ENCODE measurements around the gene ATAT1. TPM values are rescaled to one million over a fixed set of nuclear protein-coding genes. Genes with fewer than 3 reads are reported as not detected.
A peak's percentile ranks its signal among the peaks of the same experiment; 100 is the strongest.

Gene ATAT1
- total and polyA plus RNA-seq, 10 of the 15 experiments (the other 5 are each of a cell fraction or from before 2014, with no cell fraction given) = 1.1 to 14.2 (median 6.9) TPM

GRCh38 chr6:30614843-30615218 lies 11.8 kb upstream of the ATAT1 start (continued):
- TF ChIP-seq RB1 (IDR thresholded peaks at IDR 0.05; ENCODE audit: borderline replicate concordance) (0 out of 2 replicates have a peak, but pooled peaks have one; percentile 11), ZNF622 (IDR thresholded peaks at IDR 0.05) (no peak), YY1 (IDR thresholded peaks at IDR 0.05; ENCODE audit: low read depth, low read length) (peak; percentile 94), POLR2A (IDR thresholded peaks at IDR 0.05; ENCODE audit: low read depth, low read length) (peak; percentile 85), PKNOX1 (IDR thresholded peaks at IDR 0.05) (no peak), FOXM1 (IDR thresholded peaks at IDR 0.05; ENCODE audit: low read depth, low read length) (0 out of 2 replicates have a peak, but pooled peaks have one; percentile 0)

GRCh38 chr6:30615219-30615957 lies 11.3 kb upstream of the ATAT1 start:
- SMC1A ChIA-PET (ENCODE audit: uncharacterized antibody, unreplicated experiment) = interaction anchor here (0.6 to 3.5 kb wide), 22 partner anchors 14 to 298 kb away, joined by 3 to 19 read pairs (median 4); partner anchors contain the start of genes ABCF1, DHX16, PRR3 and VARS2
- POLR2A ChIA-PET = interaction anchor here (0.5 to 3.1 kb wide), 42 partner anchors 8 to 1561 kb away, joined by 3 to 16 read pairs (median 4); partner anchors contain the start of genes ABCF1, GNL1, GTF2H4 and MDC1
- peak overlapping the region; percentile 94 for H3K4me2 ChIP-seq (ENCODE audit: control insufficient read depth, insufficient read depth)
- in situ Hi-C loops (cut with MboI) (loop anchor here (5.0 kb wide), 1 partner anchor 102 kb away; the partner anchor contains the start of gene MDC1), intact Hi-C loops (cut with micrococcal nuclease; ENCODE audit: unreplicated experiment) (no loop called here)
- H4K20me1 ChIP-seq (ENCODE audit: control insufficient read depth, insufficient read depth) = 0 out of 2 replicates have a peak, but pooled peaks cover 6% of the 10 kb centered on the region
- no peak overlapping the region for H2AFZ ChIP-seq (ENCODE audit: control insufficient read depth, low read depth, low read length)
- BruUV-seq (replicated peaks) = TSS peak; percentile 43
- H3K4me1 ChIP-seq (ENCODE audit: control insufficient read depth, insufficient read depth, low read length) = peaks cover 3% of the 10 kb centered on the region
- CTCF ChIA-PET = interaction anchor here (0.7 to 4.2 kb wide), 17 partner anchors 18 to 880 kb away, joined by 3 to 41 read pairs (median 5); partner anchors contain the start of gene ABCF1
- no peak for DNase-seq (ENCODE audit: low read depth, low spot score)
- H3K27me3 ChIP-seq (replicated peaks in 1 of 2; ENCODE audit: control insufficient read depth in 2 of 2, insufficient read depth in 2 of 2, low read length in 1 of 2) = no peaks in the 10 kb centered on the region
- H3K4me3 ChIP-seq = peak overlapping the region; percentile 75
- H3K79me2 ChIP-seq (ENCODE audit: control insufficient read depth, insufficient read depth, low read length) = peaks cover 62% of the 10 kb centered on the region
- H3K27ac ChIP-seq (ENCODE audit: control insufficient read depth, insufficient read depth) = peak overlapping the region; percentile 99
- ATAC-seq = peak; percentile 10
- RAD21 ChIA-PET (ENCODE audit: unreplicated experiment) = interaction anchor here (0.7 to 2.4 kb wide), 12 partner anchors 17 to 298 kb away, joined by 3 to 8 read pairs (median 4); partner anchors contain the start of genes DDR1 and VARS2
- H3K36me3 ChIP-seq (ENCODE audit: control insufficient read depth in 2 of 2, insufficient read depth in 2 of 2, low read length in 1 of 2) = peaks cover 2 to 30% of the 10 kb centered on the region in 2 experiments
- H3K9ac ChIP-seq (ENCODE audit: control insufficient read depth, insufficient read depth, low read length) = peak overlapping the region; percentile 100
- H3K9me3 ChIP-seq (replicated peaks; ENCODE audit: control insufficient read depth, insufficient read depth, low read length) = no peaks in the 10 kb centered on the region; the same call in 2 of the 3 replicates
- WGBS (ENCODE audit: insufficient coverage, insufficient replicate concordance, low lambda C conversion rate, missing lambda C conversion rate) = 0% methylated on average over 10 of the region's 10 CpGs
- no peak for FAIRE-seq
- TF ChIP-seq NR2C1 (IDR thresholded peaks at IDR 0.05) (peak; percentile 4; the same call in 1 of the 2 replicates), NFIC (IDR thresholded peaks at IDR 0.05; ENCODE audit: low read depth, low read length) (peak; percentile 21), POLR2A (IDR thresholded peaks at IDR 0.05; ENCODE audit: low read depth, low read length) (peak; percentile 77), RAD21 (IDR thresholded peaks at IDR 0.05; ENCODE audit: insufficient read depth, low read depth, low read length) (no peak), ZSCAN29 (IDR thresholded peaks at IDR 0.05) (0 out of 2 replicates have a peak, but pooled peaks have one; percentile 25), RB1 (IDR thresholded peaks at IDR 0.05; ENCODE audit: borderline replicate concordance) (no peak), SREBF2 (IDR thresholded peaks at IDR 0.05; ENCODE audit: low read length) (no peak), ZBTB11 (CRISPR knock-in tag; IDR thresholded peaks at IDR 0.05) (peak; percentile 54), ATF2 (IDR thresholded peaks at IDR 0.05; ENCODE audit: low read length) (peak; percentile 71)

Measured in GM12878 (cell line).